Smooth muscle cell (in vitro differentiated cells): ENCODE results near the gene PROB1. TPM values are rescaled to one million over a fixed set of nuclear protein-coding genes. Genes with fewer than 3 reads are reported as not detected.
"Not testable (repeated sequence)": the region's sequence is repeated elsewhere in the genome, so short reads cannot be mapped to it uniquely, and the experiment has no call there.

Experiments used
- DNase-seq: peaks from one replicate; lab custom pipeline; 2025; ENCODE audit not compliant: unreplicated experiment; lab: John Stamatoyannopoulos, UW
- H2AFZ ChIP-seq: fragments of 200-600 bp; sonication (generic); 2 replicates; pipeline ENCODE4 v1.6.0; 2016; ENCODE audit warnings: antibody characterized with exemption, low read depth, mild to moderate bottlenecking
- H3F3A ChIP-seq: fragments of 200-600 bp; sonication (generic); 2 replicates; pipeline ENCODE4 v1.6.0; 2017; ENCODE audit warnings: antibody characterized with exemption, low read depth
- H3K27ac ChIP-seq: fragments of 200-600 bp; sonication (generic); 2 replicates; pipeline ENCODE4 v1.5.1; 2016; ENCODE audit warnings: low read depth, mild to moderate bottlenecking
- H3K27me3 ChIP-seq: fragments of 200-600 bp; sonication (generic); 2 replicates; pipeline ENCODE4 v1.6.1; 2016; ENCODE audit warnings: low read depth, mild to moderate bottlenecking
- H3K36me3 ChIP-seq: fragments of 200-600 bp; sonication (generic); 2 replicates; pipeline ENCODE4 v1.5.1; 2016; ENCODE audit warnings: low read depth
- H3K4me1 ChIP-seq: fragments of 200-600 bp; sonication (generic); 2 replicates; pipeline ENCODE4 v1.5.1; 2016; ENCODE audit warnings: low read depth
- H3K4me2 ChIP-seq: fragments of 200-600 bp; sonication (generic); 2 replicates; pipeline ENCODE4 v1.6.0; 2016; ENCODE audit warnings: mild to moderate bottlenecking
- H3K4me3 ChIP-seq: fragments of 200-600 bp; sonication (generic); 2 replicates; pipeline ENCODE4 v1.5.1; 2016; ENCODE audit warnings: mild to moderate bottlenecking
- H3K79me2 ChIP-seq: fragments of 200-600 bp; sonication (generic); 2 replicates; pipeline ENCODE4 v1.6.0; 2016; ENCODE audit warnings: low read depth, mild to moderate bottlenecking
- H3K9ac ChIP-seq: fragments of 200-600 bp; sonication (generic); 2 replicates; pipeline ENCODE4 v1.6.0; 2016; ENCODE audit warnings: low read depth
- H3K9me3 ChIP-seq: fragments of 200-600 bp; sonication (generic); replicated peaks from 2 replicates; pipeline ENCODE4 v1.5.1; 2016; ENCODE audit warnings: low read depth
- H4K20me1 ChIP-seq: fragments of 200-600 bp; sonication (generic); 2 replicates; pipeline ENCODE4 v1.6.0; 2016; ENCODE audit warnings: low read depth
- CTCF ChIP-seq: fragments of 200-600 bp; sonication (generic); IDR thresholded peaks from 2 replicates; pipeline ENCODE4 v1.5.1; 2017; ENCODE audit warnings: borderline replicate concordance, mild to moderate bottlenecking, antibody characterized with exemption; ENCODE audit not compliant: insufficient read depth, poor library complexity, severe bottlenecking
- WGBS: methylation state at CpG from one replicate; pipeline ENCODE4 v1.1.7; 2016; ENCODE audit warnings: low lambda C conversion rate; 5-methylcytosine and 5-hydroxymethylcytosine counted together
- polyA plus RNA-seq: library from polyadenylated mRNA; unstranded; fragments of >200 nt; fragmentation: Nextera tagmentation; extraction: Ambion mirVana; gene quantifications from 2 replicates; pipeline ENCODE4 v1.2.1, GENCODE V29; 2016
- total RNA-seq: library from RNA; depleted of rRNA; stranded (reverse); fragments of >200 nt; gene quantifications from 2 replicates; pipeline ENCODE4 v1.2.3, GENCODE V29; 2014

Gene PROB1
- total and polyA plus RNA-seq, 2 experiments from 2014 or later, result 0.90 to 3.8 TPM

- WGBS, result 87% methylated on average over 11 of the region's 11 CpGs
- peaks cover 6% of the 10 kb centered on the region for H3K4me1 ChIP-seq
- H3K36me3 ChIP-seq, result no peaks in the 10 kb centered on the region
- no peaks in the 10 kb centered on the region for H3F3A ChIP-seq
- no peaks in the 10 kb centered on the region for H3K27me3 ChIP-seq
- no peak within 1 kb of the TSS for H2AFZ ChIP-seq
- no peaks in the 10 kb centered on the region for H3K79me2 ChIP-seq
- no peaks in the 10 kb centered on the region for H3K9me3 ChIP-seq
- no peak within 1 kb of the TSS for H3K4me3 ChIP-seq
- TF ChIP-seq CTCF, result no peak
- H4K20me1 ChIP-seq, result peaks cover 22% of the 10 kb centered on the region
- H3K9ac ChIP-seq, result no peak within 1 kb of the TSS
- H3K4me2 ChIP-seq, result no peak within 1 kb of the TSS
- no peak within 1 kb of the TSS for H3K27ac ChIP-seq
- DNase-seq, result no peak
These were observed 4.9 kb downstream of the PROB1 start, which contains the start of gene MZB1 for GRCh38 chr5:139389701-139390638. TSS of gene MZB1 (minus strand) at chr5:139389913. CDS start at chr5:139389856, 57 bp downstream.

GRCh38 chr5:139388198-139388821, 6.6 kb downstream of the PROB1 start:
- Histone ChIP-seq H3K36me3 (no peaks in the 10 kb centered on the region), H4K20me1 (peaks cover 22% of the 10 kb centered on the region), H2AFZ (no peak overlapping the region), H3K4me1 (peaks cover 6% of the 10 kb centered on the region), H3K27ac (no peak overlapping the region), H3K4me2 (no peak overlapping the region), H3K79me2 (no peaks in the 10 kb centered on the region), H3K9ac (no peak overlapping the region), H3F3A (no peaks in the 10 kb centered on the region), H3K27me3 (no peaks in the 10 kb centered on the region), H3K4me3 (no peak overlapping the region), H3K9me3 (no peaks in the 10 kb centered on the region)
- DNase-seq, result no peak
- no peak for TF ChIP-seq CTCF
- 57% methylated on average over 8 of the region's 8 CpGs for whole genome bisulfite sequencing

- no peaks in the 10 kb centered on the region for H3K36me3 ChIP-seq
- H3K27ac ChIP-seq, result no peak overlapping the region
- no peak for DNase-seq
- no peaks in the 10 kb centered on the region for H3K27me3 ChIP-seq
- no peak for TF ChIP-seq CTCF
- 82% methylated on average over 10 of the region's 10 CpGs for WGBS
- no peak overlapping the region for H2AFZ ChIP-seq
- H4K20me1 ChIP-seq, result peaks cover 18% of the 10 kb centered on the region
- no peaks in the 10 kb centered on the region for H3K79me2 ChIP-seq
- no peaks in the 10 kb centered on the region for H3K9me3 ChIP-seq
- no peak overlapping the region for H3K4me3 ChIP-seq
- no peak overlapping the region for H3K9ac ChIP-seq
- no peak overlapping the region for H3K4me2 ChIP-seq
- peaks cover 4% of the 10 kb centered on the region for H3K4me1 ChIP-seq
- H3F3A ChIP-seq, result no peaks in the 10 kb centered on the region
These were observed 7.2 kb downstream of the PROB1 start for GRCh38 chr5:139387611-139388197.

GRCh38 chr5:139386956-139387355, 7.9 kb downstream of the PROB1 start:
- H3K9me3 ChIP-seq, DNase-seq, H3K4me3 ChIP-seq, H3K36me3 ChIP-seq, H3K79me2 ChIP-seq, H3K27me3 ChIP-seq, H3F3A ChIP-seq, H3K27ac ChIP-seq, H3K4me1 ChIP-seq, H3K9ac ChIP-seq, H2AFZ ChIP-seq, H3K4me2 ChIP-seq: not testable (repeated sequence)
- WGBS, result 99% methylated on average over 10 of the region's 10 CpGs
- H4K20me1 ChIP-seq, result peaks cover 10% of the 10 kb centered on the region
